Neural progenitor cell (in vitro differentiated cells): ENCODE measurements around the gene FOXE1. TPM values are rescaled to one million over a fixed set of nuclear protein-coding genes. Genes with fewer than 3 reads are reported as not detected.
A peak's percentile ranks its signal among the peaks of the same experiment; 100 is the strongest.

Source experiments
- DNase-seq: peaks from one replicate; pipeline ENCODE4 v3.0.0-alpha.2; 2016; ENCODE audit warnings: low spot score
- H2AFZ ChIP-seq: fragments of 200-600 bp; sonication (generic); replicated peaks from 2 replicates; pipeline ENCODE4 v1.6.1; 2016; ENCODE audit warnings: antibody characterized with exemption
- H3F3A ChIP-seq: fragments of 200-600 bp; sonication (generic); 2 replicates; pipeline ENCODE4 v1.6.1; 2016; ENCODE audit warnings: antibody characterized with exemption, low read depth
- H3K27ac ChIP-seq: fragments of 200-600 bp; sonication (generic); 2 replicates; pipeline ENCODE4 v1.5.1; 2016; ENCODE audit warnings: mild to moderate bottlenecking
- H3K27me3 ChIP-seq: fragments of 200-600 bp; sonication (generic); 2 replicates; pipeline ENCODE4 v1.6.1; 2016; ENCODE audit warnings: mild to moderate bottlenecking, moderate library complexity
- H3K36me3 ChIP-seq: fragments of 200-600 bp; sonication (generic); 2 replicates; pipeline ENCODE4 v1.5.1; 2016
- H3K4me1 ChIP-seq: fragments of 200-600 bp; sonication (generic); 2 replicates; pipeline ENCODE4 v1.6.1; 2016; ENCODE audit warnings: mixed run types
- H3K4me2 ChIP-seq: fragments of 200-600 bp; sonication (generic); 2 replicates; pipeline ENCODE4 v1.6.1; 2016
- H3K4me3 ChIP-seq: fragments of 200-600 bp; sonication (generic); 2 replicates; pipeline ENCODE4 v1.5.1; 2016
- H3K79me2 ChIP-seq: fragments of 200-600 bp; sonication (generic); 2 replicates; pipeline ENCODE4 v1.6.1; 2016; ENCODE audit warnings: low read depth
- H3K9ac ChIP-seq: fragments of 200-600 bp; sonication (generic); 2 replicates; pipeline ENCODE4 v1.6.1; 2016
- H3K9me3 ChIP-seq: fragments of 200-600 bp; sonication (generic); 2 replicates; pipeline ENCODE4 v1.5.1; 2016; ENCODE audit warnings: low read depth
- H4K20me1 ChIP-seq: fragments of 200-600 bp; sonication (generic); 2 replicates; pipeline ENCODE4 v1.6.1; 2016; ENCODE audit warnings: low read depth
- H3K27ac Mint-ChIP-seq: 3 replicates; pipeline ENCODE4 v1.8.0; 2021; ENCODE audit warnings: mixed read lengths
- H3K27me3 Mint-ChIP-seq: 2 replicates; pipeline ENCODE4 v1.8.0; 2022; ENCODE audit warnings: low read depth, mild to moderate bottlenecking, inconsistent platforms, moderate library complexity, mixed read lengths; ENCODE audit not compliant: insufficient read depth
- H3K36me3 Mint-ChIP-seq: 3 replicates; pipeline ENCODE4 v1.8.0; 2021; ENCODE audit warnings: mixed read lengths
- H3K4me1 Mint-ChIP-seq: 3 replicates; pipeline ENCODE4 v1.8.0; 2021; ENCODE audit warnings: mixed read lengths
- H3K4me3 Mint-ChIP-seq: 3 replicates; pipeline ENCODE4 v1.8.0; 2021; ENCODE audit warnings: mild to moderate bottlenecking, moderate library complexity, mixed read lengths
- H3K9me3 Mint-ChIP-seq: 3 replicates; pipeline ENCODE4 v1.8.0; 2020; ENCODE audit warnings: mixed read lengths
- CTCF ChIP-seq: fragments of 200-600 bp; sonication (generic); IDR thresholded peaks from 2 replicates; pipeline ENCODE4 v1.5.1; 2017; ENCODE audit warnings: antibody characterized with exemption, mild to moderate bottlenecking
- EZH2 ChIP-seq: fragments of 200-600 bp; sonication (generic); IDR thresholded peaks from 2 replicates; pipeline ENCODE4 v1.6.1; 2017; ENCODE audit warnings: antibody characterized with exemption, mild to moderate bottlenecking, moderate library complexity
- EZH2phosphoT487 ChIP-seq: fragments of 200-600 bp; sonication (generic); IDR thresholded peaks from 2 replicates; pipeline ENCODE4 v1.6.1; 2017; ENCODE audit warnings: antibody characterized with exemption
- total RNA-seq: library from RNA; depleted of rRNA; stranded (reverse); fragments of >200 nt; gene quantifications from 2 replicates; pipeline ENCODE4 v1.2.3, GENCODE V29; 2015; ENCODE audit warnings: low replicate concordance

Gene FOXE1
- total RNA-seq, 1 donor from 2014 or later: not detected

- Histone ChIP-seq H3K4me1 (no peaks in the 10 kb centered on the region), H3K79me2 (no peaks in the 10 kb centered on the region), H3K36me3 (no peaks in the 10 kb centered on the region), H4K20me1 (no peaks in the 10 kb centered on the region), H3K9me3 (no peaks in the 10 kb centered on the region), H3K27ac (no peak overlapping the region), H3K9ac (peak overlapping the region; percentile 27), H3K27me3 (no peaks in the 10 kb centered on the region), H3K4me3 (no peak overlapping the region), H3F3A (no peaks in the 10 kb centered on the region), H3K4me2 (no peak overlapping the region), H2AFZ (no peak overlapping the region)
- Mint-ChIP-seq H3K9me3 (no peaks in the 10 kb centered on the region), H3K4me3 (no peak overlapping the region), H3K27ac (no peak overlapping the region), H3K4me1 (no peaks in the 10 kb centered on the region), H3K36me3 (peaks cover 7% of the 10 kb centered on the region), H3K27me3 (peaks cover 2% of the 10 kb centered on the region)
- TF ChIP-seq EZH2 (no peak), EZH2phosphoT487 (no peak), CTCF (no peak)
- DNase-seq: no peak
These were observed 51.7 kb downstream of the FOXE1 start for GRCh38 chr9:97904725-97905124.

- H3K27me3 Mint-ChIP-seq: no peaks in the 10 kb centered on the region
- Histone ChIP-seq H3K79me2 (no peaks in the 10 kb centered on the region), H3K4me2 (no peak overlapping the region)
These were observed 52.2 kb downstream of the FOXE1 start for GRCh38 chr9:97905228-97905627.

More at GRCh38 chr9:97905228-97905627, 52.2 kb downstream of the FOXE1 start:
- Mint-ChIP-seq H3K36me3 (peaks cover 7% of the 10 kb centered on the region), H3K27ac (no peak overlapping the region), H3K9me3 (no peaks in the 10 kb centered on the region), H3K4me1 (no peaks in the 10 kb centered on the region), H3K4me3 (no peak overlapping the region)
- Histone ChIP-seq H3K4me1 (no peaks in the 10 kb centered on the region), H3K4me3 (no peak overlapping the region), H3K9ac (no peak overlapping the region), H3K27me3 (no peaks in the 10 kb centered on the region), H4K20me1 (no peaks in the 10 kb centered on the region), H3F3A (no peaks in the 10 kb centered on the region), H3K27ac (no peak overlapping the region), H3K36me3 (no peaks in the 10 kb centered on the region), H3K9me3 (no peaks in the 10 kb centered on the region), H2AFZ (no peak overlapping the region)
- TF ChIP-seq CTCF (no peak), EZH2 (no peak), EZH2phosphoT487 (no peak)
- DNase-seq: no peak

Other genes starting within 250 kb of the FOXE1 start
- gene TSTD2, start 219.9 kb upstream of the FOXE1 start, total RNA-seq: 31.5 and 45.4 TPM in 2 replicates
- 42.3 and 55.9 TPM in 2 replicates for gene NCBP1, start 219.4 kb upstream of the FOXE1 start, total RNA-seq
- 6.4 and 9.2 TPM in 2 replicates for gene XPA, start 155.9 kb upstream of the FOXE1 start, total RNA-seq
- 5.7 and 9.9 TPM in 2 replicates for gene TRMO, start 69.3 kb downstream of the FOXE1 start, total RNA-seq
- not detected in 2 replicates for gene HEMGN, start 84.9 kb downstream of the FOXE1 start, total RNA-seq
- gene ANP32B, start 130.1 kb downstream of the FOXE1 start, total RNA-seq: 15.1 and 19.6 TPM in 2 replicates
- 13.0 and 17.0 TPM in 2 replicates for gene NANS, start 203.5 kb downstream of the FOXE1 start, total RNA-seq